ENCODE data around the gene ITGB2.

GRCh38 chr21:44966135-44967081 lies 45.7 kb upstream of the ITGB2 start:
- TF ChIP-seq CTCF (IDR thresholded peaks at IDR 0.05) (no peak), ETV6 (CRISPR knock-in tag; IDR thresholded peaks at IDR 0.05) (no peak), TEAD1 (CRISPR knock-in tag; IDR thresholded peaks at IDR 0.05) (no peak), ZNF232 (CRISPR knock-in tag; IDR thresholded peaks at IDR 0.05) (no peak), ZBTB43 (CRISPR knock-in tag; IDR thresholded peaks at IDR 0.05) (no peak), HMGA2 (CRISPR knock-in tag; IDR thresholded peaks at IDR 0.05) (no peak), AFF4 (CRISPR knock-in tag; IDR thresholded peaks at IDR 0.05; ENCODE audit: borderline replicate concordance) (no peak), IRF1 (CRISPR knock-in tag; IDR thresholded peaks at IDR 0.05) (no peak)
